IPS DF 6.9 (cell line): ENCODE results near the gene FABP2.
"Not testable (repeated sequence)": the region's sequence is repeated elsewhere in the genome, so short reads cannot be mapped to it uniquely, and the experiment has no call there.

ENCODE experiments used
- DNase-seq: peaks from one replicate; pipeline ENCODE4 v3.0.0-alpha.2; 2013; ENCODE audit warnings: low read depth, low spot score
- H3K27ac ChIP-seq: one replicate; pipeline ENCODE4 v1.5.1; 2013; ENCODE audit warnings: low read length, control low read depth
- H3K27me3 ChIP-seq: 2 replicates; pipeline ENCODE4 v1.6.1; 2013; ENCODE audit warnings: mild to moderate bottlenecking, low read length; ENCODE audit not compliant: control insufficient read depth, insufficient read depth
- H3K36me3 ChIP-seq: 2 replicates; pipeline ENCODE4 v1.6.1; 2013; ENCODE audit warnings: low read length; ENCODE audit not compliant: control insufficient read depth, insufficient read depth
- H3K4me1 ChIP-seq: 2 replicates; pipeline ENCODE4 v1.6.1; 2013; ENCODE audit warnings: low read length; ENCODE audit not compliant: control insufficient read depth, insufficient read depth
- H3K4me3 ChIP-seq: 2 replicates; pipeline ENCODE4 v1.5.1; 2013; ENCODE audit warnings: mild to moderate bottlenecking, low read length
- H3K9me3 ChIP-seq: 2 replicates; pipeline ENCODE4 v1.6.1; 2013; ENCODE audit warnings: low read length, inconsistent platforms; ENCODE audit not compliant: control insufficient read depth, insufficient read depth
- WGBS: extraction: QIAGEN DNeasy Blood & Tissue Kit; methylation state at CpG from one replicate; pipeline ENCODE4 v1.1.7; 2013; ENCODE audit warnings: mixed read lengths, missing lambda C conversion rate; ENCODE audit not compliant: insufficient read length, insufficient coverage; 5-methylcytosine and 5-hydroxymethylcytosine counted together

The FABP2 gene

GRCh38 chr4:119290598-119290997 is 31.3 kb downstream of the FABP2 start:
- Histone ChIP-seq H3K27ac (no peak overlapping the region), H3K36me3 (no peaks in the 10 kb centered on the region)
- WGBS = no CpG with 5 or more reads among the region's 1 CpG

DNA sequence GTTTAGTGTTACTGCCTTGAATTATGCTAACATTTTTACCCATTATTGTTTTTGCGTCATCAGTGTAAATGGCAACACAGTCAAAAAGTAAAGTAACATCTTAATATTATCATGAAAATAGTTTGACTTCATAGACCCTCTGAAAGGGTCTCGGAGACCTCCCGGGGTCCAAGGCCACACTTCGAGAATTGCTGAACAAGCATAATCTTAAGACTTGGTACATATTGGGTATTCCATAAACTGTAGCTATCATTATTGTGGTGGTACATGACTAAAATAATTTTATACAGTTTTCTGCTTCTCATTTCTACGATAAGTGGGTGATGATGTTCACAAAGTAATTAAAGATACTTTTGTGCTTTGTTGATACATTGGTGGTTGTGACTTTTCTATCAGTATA is 32.6 kb downstream of the FABP2 start:
- H3K36me3 ChIP-seq = no peaks in the 10 kb centered on the region
- no peak for DNase-seq
- H3K4me3 ChIP-seq = no peak overlapping the region
- no peaks in the 10 kb centered on the region for H3K27me3 ChIP-seq
- H3K4me1 ChIP-seq = no peaks in the 10 kb centered on the region
- H3K27ac ChIP-seq = no peak overlapping the region
- H3K9me3 ChIP-seq = no peaks in the 10 kb centered on the region
- WGBS = no CpG with 5 or more reads among the region's 5 CpGs

More at GRCh38 chr4:119290598-119290997, 31.3 kb downstream of the FABP2 start:
- H3K27me3 ChIP-seq = no peaks in the 10 kb centered on the region
- no peaks in the 10 kb centered on the region for H3K9me3 ChIP-seq
- H3K4me1 ChIP-seq = no peaks in the 10 kb centered on the region
- H3K4me3 ChIP-seq = no peak overlapping the region
- no peak for DNase-seq

DNA sequence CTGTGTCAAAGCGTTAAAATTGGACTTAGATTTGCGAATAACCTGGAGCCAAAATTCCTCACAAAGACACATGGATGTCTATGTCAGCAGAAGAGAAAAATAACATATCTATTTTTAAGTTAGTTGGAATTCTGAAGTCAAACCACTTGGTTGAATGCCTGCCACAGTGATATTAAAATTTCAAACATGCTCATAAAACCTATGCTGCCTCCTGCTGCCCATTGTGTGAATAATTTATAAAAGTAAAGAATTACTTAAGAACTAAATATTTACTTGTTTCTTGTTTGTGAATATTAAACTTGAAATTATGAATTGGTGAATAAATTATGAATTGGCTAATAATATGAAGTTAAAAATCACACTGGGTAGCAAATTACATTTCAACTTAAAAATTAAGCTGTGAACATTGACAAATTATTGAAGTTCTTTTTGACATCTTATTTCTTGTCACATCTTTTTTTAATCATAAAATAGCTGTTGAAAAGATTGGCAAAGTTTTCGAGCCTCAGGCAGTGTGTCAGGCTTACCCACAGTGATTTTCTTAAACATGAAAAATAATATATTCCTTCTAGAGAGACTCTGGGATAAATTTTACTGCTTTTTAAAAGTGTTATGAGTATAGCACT is 35.4 kb downstream of the FABP2 start:
- H3K36me3 ChIP-seq = no peaks in the 10 kb centered on the region
- no peaks in the 10 kb centered on the region for H3K9me3 ChIP-seq
- no peaks in the 10 kb centered on the region for H3K27me3 ChIP-seq
- no peak overlapping the region for H3K27ac ChIP-seq
- H3K4me3 ChIP-seq = no peak overlapping the region
- WGBS = no CpG with 5 or more reads among the region's 3 CpGs
- DNase-seq = no peak
- H3K4me1 ChIP-seq = no peaks in the 10 kb centered on the region

- no peak for DNase-seq
- Histone ChIP-seq H3K36me3 (no peaks in the 10 kb centered on the region; the same call in 1 of the 2 replicates), H3K27ac (no peak overlapping the region), H3K9me3 (no peaks in the 10 kb centered on the region), H3K27me3 (no peaks in the 10 kb centered on the region), H3K4me1 (no peaks in the 10 kb centered on the region), H3K4me3 (no peak overlapping the region)
- no CpG with 5 or more reads among the region's 4 CpGs for WGBS
Measured at GRCh38 chr4:119284876-119285780, 36.8 kb downstream of the FABP2 start.

- no peaks in the 10 kb centered on the region for H3K4me1 ChIP-seq
- no peaks in the 10 kb centered on the region for H3K9me3 ChIP-seq
- H3K27me3 ChIP-seq = no peaks in the 10 kb centered on the region
- no peak overlapping the region for H3K4me3 ChIP-seq
- no peak for DNase-seq
- WGBS = no CpG with 5 or more reads among the region's 2 CpGs
- no peak overlapping the region for H3K27ac ChIP-seq
- H3K36me3 ChIP-seq = no peaks in the 10 kb centered on the region; the same call in 1 of the 2 replicates
Measured at GRCh38 chr4:119281393-119281792, 40.5 kb downstream of the FABP2 start.

GRCh38 chr4:119279945-119280344 is 42.0 kb downstream of the FABP2 start:
- H3K27ac ChIP-seq, DNase-seq: not testable (repeated sequence)
- peak overlapping the region; percentile 23; the same call in 1 of the 2 replicates for H3K4me3 ChIP-seq

DNA sequence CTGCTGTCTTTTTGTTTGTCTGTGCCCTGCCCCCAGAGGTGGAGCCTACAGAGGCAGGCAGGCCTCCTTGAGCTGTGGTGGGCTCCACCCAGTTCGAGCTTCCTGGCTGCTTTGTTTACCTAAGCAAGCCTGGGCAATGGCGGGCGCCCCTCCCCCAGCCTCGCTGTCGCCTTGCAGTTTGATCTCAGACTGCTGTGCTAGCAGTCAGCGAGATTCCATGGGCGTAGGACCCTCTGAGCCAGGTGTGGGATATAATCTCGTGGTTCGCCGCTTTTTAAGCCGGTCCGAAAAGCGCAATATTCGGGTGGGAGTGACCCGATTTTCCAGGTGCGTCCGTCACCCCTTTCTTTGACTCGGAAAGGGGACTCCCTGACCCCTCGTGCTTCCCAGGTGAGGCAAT is 42.4 kb downstream of the FABP2 start:
- WGBS = no CpG with 5 or more reads among the region's 19 CpGs
- H3K4me3 ChIP-seq = peak overlapping the region; percentile 23; the same call in 1 of the 2 replicates
- not testable (repeated sequence) for H3K9me3 ChIP-seq, H3K36me3 ChIP-seq, H3K27ac ChIP-seq, H3K4me1 ChIP-seq, DNase-seq, H3K27me3 ChIP-seq

More at GRCh38 chr4:119279945-119280344, 42.0 kb downstream of the FABP2 start:
- H3K4me1 ChIP-seq, H3K27me3 ChIP-seq, H3K36me3 ChIP-seq, H3K9me3 ChIP-seq: not testable (repeated sequence)
- no CpG with 5 or more reads among the region's 12 CpGs for WGBS

DNA sequence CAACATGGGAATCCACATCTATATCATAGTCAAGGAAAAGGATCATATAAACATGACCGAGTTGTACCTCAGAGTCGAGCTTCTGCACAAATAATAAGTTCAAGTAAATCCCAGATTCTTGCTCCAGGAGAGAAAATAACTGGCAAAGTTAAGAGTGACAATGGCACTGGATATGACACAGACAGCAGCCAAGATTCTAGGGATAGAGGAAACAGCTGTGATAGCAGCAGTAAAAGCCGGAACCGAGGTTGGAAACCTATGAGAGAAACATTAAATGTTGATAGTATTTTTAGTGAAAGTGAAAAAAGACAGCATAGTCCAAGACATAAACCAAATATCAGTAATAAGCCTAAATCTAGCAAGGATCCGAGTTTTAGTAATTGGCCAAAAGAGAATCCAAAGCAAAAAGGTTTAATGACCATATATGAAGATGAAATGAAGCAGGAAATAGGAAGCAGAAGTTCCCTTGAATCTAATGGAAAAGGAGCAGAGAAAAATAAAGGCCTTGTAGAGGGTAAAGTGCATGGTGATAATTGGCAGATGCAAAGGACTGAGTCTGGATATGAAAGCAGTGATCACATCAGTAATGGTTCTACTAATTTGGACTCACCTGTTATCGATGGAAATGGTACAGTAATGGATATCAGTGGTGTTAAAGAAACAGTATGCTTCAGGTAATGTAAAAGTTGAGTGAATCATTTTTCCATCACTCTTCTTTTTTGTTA is 50.4 kb downstream of the FABP2 start:
- WGBS = no CpG with 5 or more reads among the region's 6 CpGs
- Histone ChIP-seq H3K4me1 (no peaks in the 10 kb centered on the region), H3K27me3 (no peaks in the 10 kb centered on the region), H3K4me3 (no peak overlapping the region), H3K9me3 (no peaks in the 10 kb centered on the region), H3K36me3 (no peaks in the 10 kb centered on the region; the same call in 1 of the 2 replicates), H3K27ac (no peak overlapping the region)
- DNase-seq = no peak

DNA sequence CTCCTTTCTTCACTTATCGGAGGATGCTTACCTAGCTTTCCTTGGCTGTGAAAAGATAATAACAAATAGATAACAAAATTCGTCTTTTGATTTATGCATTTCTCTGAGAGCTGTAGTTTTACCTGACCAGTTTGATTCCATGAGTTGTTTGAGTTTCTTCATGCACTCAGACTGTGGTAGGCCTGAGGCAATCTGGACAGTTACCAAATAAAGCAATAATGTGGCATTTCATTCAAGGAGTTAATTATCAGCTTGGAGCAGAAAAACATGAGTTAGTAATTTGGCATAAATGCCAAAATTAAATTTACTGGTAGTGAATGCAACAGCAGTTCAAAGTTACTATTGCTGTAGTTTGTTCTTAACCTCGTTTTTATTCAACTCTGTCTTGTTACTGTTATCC is 53.5 kb downstream of the FABP2 start:
- no CpG with 5 or more reads among the region's 3 CpGs for WGBS
- Histone ChIP-seq H3K4me3 (no peak overlapping the region), H3K27ac (no peak overlapping the region), H3K9me3 (no peaks in the 10 kb centered on the region), H3K27me3 (no peaks in the 10 kb centered on the region), H3K36me3 (no peaks in the 10 kb centered on the region; the same call in 1 of the 2 replicates), H3K4me1 (no peaks in the 10 kb centered on the region)
- DNase-seq = no peak
